Activated CD4-positive, CD25-positive, alpha-beta regulatory T cell treated with anti-CD3 and anti-CD28 coated beads, Interleukin-2, amount 50 U/mL, for 72 hours (primary cell): Measurements from ENCODE around the gene CERT1.

Experiments
- DNase-seq: peaks from one replicate; pipeline ENCODE4 v3.0.0; 2021

The CERT1 gene

GRCh38 chr5:75384218-75384617, 127.2 kb downstream of the CERT1 start:
- no peak for DNase-seq

- no peak for DNase-seq
Observed at GRCh38 chr5:75381456-75381855, 130.0 kb downstream of the CERT1 start.

GRCh38 chr5:75380099-75380498, 131.3 kb downstream of the CERT1 start:
- DNase-seq = no peak

GRCh38 chr5:75375414-75375813, 136.0 kb downstream of the CERT1 start:
- no peak for DNase-seq

GRCh38 chr5:75374394-75374814, 137.0 kb downstream of the CERT1 start:
- DNase-seq = no peak

- no peak for DNase-seq
Observed at GRCh38 chr5:75373862-75374261, 137.6 kb downstream of the CERT1 start.

GRCh38 chr5:75368391-75368790, 143.0 kb downstream of the CERT1 start:
- no peak for DNase-seq

GRCh38 chr5:75367401-75367800, 144.0 kb downstream of the CERT1 start:
- DNase-seq = no peak

- DNase-seq = no peak
Observed at GRCh38 chr5:75366787-75367186, 144.6 kb downstream of the CERT1 start.

GRCh38 chr5:75365740-75366139, 145.7 kb downstream of the CERT1 start:
- no peak for DNase-seq

GRCh38 chr5:75364571-75365280, 146.7 kb downstream of the CERT1 start:
- DNase-seq = no peak

- no peak for DNase-seq
Observed at GRCh38 chr5:75363726-75364495, 147.5 kb downstream of the CERT1 start.

GRCh38 chr5:75363111-75363510, 148.3 kb downstream of the CERT1 start:
- no peak for DNase-seq

GRCh38 chr5:75362474-75362975, 148.9 kb downstream of the CERT1 start:
- no peak for DNase-seq

- no peak for DNase-seq
Observed at GRCh38 chr5:75361310-75361709, 150.1 kb downstream of the CERT1 start.

GRCh38 chr5:75358117-75358516, 153.3 kb downstream of the CERT1 start:
- DNase-seq = no peak

- no peak for DNase-seq
Observed at GRCh38 chr5:75356719-75357118, 154.7 kb downstream of the CERT1 start.

GRCh38 chr5:75355236-75355635, 156.2 kb downstream of the CERT1 start:
- no peak for DNase-seq

GRCh38 chr5:75351139-75351926, 160.1 kb downstream of the CERT1 start:
- DNase-seq = no peak

GRCh38 chr5:75349663-75350062, 161.8 kb downstream of the CERT1 start:
- DNase-seq = no peak

GRCh38 chr5:75348241-75348640, 163.2 kb downstream of the CERT1 start:
- no peak for DNase-seq

GRCh38 chr5:75342836-75343235, 168.6 kb downstream of the CERT1 start:
- no peak for DNase-seq

GRCh38 chr5:75341934-75342333, 169.5 kb downstream of the CERT1 start:
- no peak for DNase-seq
